OCI-LY7 (cell line): Measurements from ENCODE around the gene STXBP6. TPM values are rescaled to one million over a fixed set of nuclear protein-coding genes. Genes with fewer than 3 reads are reported as not detected.

Experiments
- BruUV-seq: library from RNA; stranded (reverse); fragments of 400-500 nt; replicated peaks from 2 replicates; lab custom pipeline; 2021; lab: Mats Ljungman, UMichigan
- CTCF ChIA-PET: fragments of 300-600 bp; sonication (Branson Sonifier 250); formaldehyde crosslinking; loops from one replicate; lab custom pipeline; 2022; ENCODE audit warnings: antibody characterized with exemption; ENCODE audit not compliant: unreplicated experiment; lab: Charles Lee
- POLR2A ChIA-PET: fragments of 300-600 bp; sonication (Branson Sonifier 250); formaldehyde crosslinking; loops from one replicate; lab custom pipeline; 2022; ENCODE audit warnings: antibody characterized with exemption; lab: Charles Lee
- DNase-seq: peaks from one replicate; pipeline ENCODE4 v3.0.0-alpha.2; 2015; ENCODE audit warnings: low spot score
- H2AFZ ChIP-seq: fragments of 200-600 bp; sonication (generic), shearing (Covaris generic); 2 replicates; pipeline ENCODE4 v1.6.1; 2014; ENCODE audit warnings: mild to moderate bottlenecking, antibody characterized with exemption, low read length, moderate library complexity
- H3K27ac ChIP-seq: fragments of 200-600 bp; sonication (generic); 2 replicates; pipeline ENCODE4 v1.5.1; 2014; ENCODE audit warnings: mixed run types, low read depth, mild to moderate bottlenecking, moderate library complexity, low read length, inconsistent platforms; ENCODE audit not compliant: poor library complexity, severe bottlenecking
- H3K36me3 ChIP-seq: fragments of 200-600 bp; sonication (generic); 2 replicates; pipeline ENCODE4 v1.6.1; 2014; ENCODE audit warnings: mild to moderate bottlenecking, antibody characterized with exemption, low read length, moderate library complexity, mixed read lengths; ENCODE audit not compliant: insufficient read depth
- H3K4me1 ChIP-seq: fragments of 200-600 bp; sonication (generic); 2 replicates; pipeline ENCODE4 v1.5.1; 2014; ENCODE audit warnings: mild to moderate bottlenecking, low read length; ENCODE audit not compliant: insufficient read depth, poor library complexity, severe bottlenecking
- H3K4me2 ChIP-seq: fragments of 200-600 bp; sonication (generic); 2 replicates; pipeline ENCODE4 v1.6.1; 2014; ENCODE audit warnings: mild to moderate bottlenecking, low read length
- H3K4me3 ChIP-seq: fragments of 200-600 bp; sonication (generic); 2 replicates; pipeline ENCODE4 v1.5.1; 2014; ENCODE audit warnings: mild to moderate bottlenecking, low read depth, low read length; ENCODE audit not compliant: poor library complexity, severe bottlenecking
- H3K79me2 ChIP-seq: fragments of 200-600 bp; sonication (generic); 2 replicates; pipeline ENCODE4 v1.6.1; 2016; ENCODE audit warnings: low read depth, mild to moderate bottlenecking, low read length, moderate library complexity, mixed read lengths; ENCODE audit not compliant: insufficient read depth
- H3K9me2 ChIP-seq: fragments of 200-600 bp; sonication (generic); 2 replicates; pipeline ENCODE4 v1.6.1; 2016; ENCODE audit warnings: mild to moderate bottlenecking, low read length, mixed read lengths; ENCODE audit not compliant: insufficient read depth
- H3K9me3 ChIP-seq: fragments of 200-600 bp; sonication (generic); 2 replicates; pipeline ENCODE4 v1.6.1; 2014; ENCODE audit warnings: mild to moderate bottlenecking, mixed run types, low read length, mixed read lengths
- H4K20me1 ChIP-seq: fragments of 200-600 bp; sonication (generic); 2 replicates; pipeline ENCODE4 v1.6.1; 2014; ENCODE audit warnings: mild to moderate bottlenecking, antibody characterized with exemption, low read length, moderate library complexity, mixed read lengths; ENCODE audit not compliant: insufficient read depth
- CTCF ChIP-seq: fragments of 200-600 bp; sonication (generic); conservative IDR thresholded peaks from 2 replicates; pipeline ENCODE4 v1.5.1; 2014; ENCODE audit warnings: mild to moderate bottlenecking, antibody characterized with exemption, low read length, moderate library complexity, mixed read lengths
- EZH2phosphoT487 ChIP-seq: fragments of 200-600 bp; sonication (generic); IDR thresholded peaks from 2 replicates; pipeline ENCODE4 v1.6.1; 2018; ENCODE audit warnings: low read depth, borderline replicate concordance, mild to moderate bottlenecking, mixed run types, antibody characterized with exemption, low read length, moderate library complexity, mixed read lengths
- intact Hi-C: fragments of 100-400 bp; cut with micrococcal nuclease; formaldehyde crosslinking; loops from one replicate; pipeline ENCODE4 v1.10.0; 2022; ENCODE audit not compliant: unreplicated experiment
- total RNA-seq, 2 experiments: library from RNA; depleted of rRNA in 1 of 2; stranded (reverse); fragments of >200 nt in 1 of 2; shearing (Covaris generic) in 1 of 2; gene quantifications; 2 replicates each; pipeline ENCODE4 v1.2.3, GENCODE V29; 2014 to 2022

STXBP6 gene
- total RNA-seq, 2 experiments from 2014 or later: 0.48 TPM; not detected in 1

- Histone ChIP-seq H3K36me3 (no peaks in the 10 kb centered on the region), H3K4me1 (no peaks in the 10 kb centered on the region), H3K9me3 (no peaks in the 10 kb centered on the region), H3K4me2 (no peak overlapping the region), H3K27ac (no peak overlapping the region), H3K79me2 (no peaks in the 10 kb centered on the region), H3K9me2 (no peaks in the 10 kb centered on the region), H2AFZ (no peak overlapping the region), H4K20me1 (no peaks in the 10 kb centered on the region), H3K4me3 (no peak overlapping the region)
- no TSS peak for BruUV-seq
- ChIA-PET POLR2A (no interaction called here), CTCF (no interaction called here)
- DNase-seq: no peak
- no peak for TF ChIP-seq CTCF
- no peak for TF ChIP-seq EZH2phosphoT487
- intact Hi-C loops: no loop called here
Observed at GRCh38 chr14:24986206-24986893, 63.6 kb downstream of the STXBP6 start.

DNA sequence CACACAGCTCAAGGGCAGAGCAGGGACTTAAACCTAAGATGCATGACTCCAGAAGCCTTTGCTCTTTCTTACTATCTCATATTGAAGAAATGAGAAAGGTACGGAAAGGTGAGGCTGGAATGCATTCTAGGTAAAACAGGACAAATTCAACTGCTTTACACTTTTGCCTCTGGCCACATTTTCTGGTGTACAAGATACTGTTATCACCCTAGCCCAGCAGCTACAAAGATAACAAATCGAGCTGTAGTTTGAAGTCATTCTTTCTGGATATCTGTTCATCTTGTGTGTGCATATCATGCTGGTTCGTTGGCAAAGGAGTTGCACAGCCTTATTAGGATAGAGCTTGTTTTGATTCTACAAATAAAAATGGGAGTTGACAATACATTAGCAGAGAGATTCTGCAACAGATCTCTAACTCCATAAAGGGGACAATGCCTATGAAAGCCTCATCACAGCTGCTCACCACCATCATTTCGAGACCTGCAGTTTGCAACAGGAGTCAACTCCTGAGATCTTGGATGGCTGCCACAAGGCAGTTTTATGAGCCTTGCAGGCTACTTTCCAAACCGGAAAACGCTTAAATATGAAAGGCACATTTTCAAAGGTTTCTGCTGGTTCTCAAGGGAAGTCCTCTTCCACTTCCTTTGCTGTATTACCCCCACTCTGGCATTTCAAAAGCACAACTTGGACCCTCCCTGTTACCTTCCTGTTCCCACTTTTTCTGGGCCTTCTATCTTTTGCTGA is 64.9 kb downstream of the STXBP6 start:
- intact Hi-C loops: no loop called here
- no peak overlapping the region for H3K27ac ChIP-seq
- no peaks in the 10 kb centered on the region for H3K9me2 ChIP-seq
- no peaks in the 10 kb centered on the region for H3K9me3 ChIP-seq
- H3K4me2 ChIP-seq: no peak overlapping the region
- no peaks in the 10 kb centered on the region for H3K36me3 ChIP-seq
- H3K79me2 ChIP-seq: no peaks in the 10 kb centered on the region
- H2AFZ ChIP-seq: no peak overlapping the region
- BruUV-seq: no TSS peak
- H3K4me1 ChIP-seq: no peaks in the 10 kb centered on the region
- no peaks in the 10 kb centered on the region for H4K20me1 ChIP-seq
- POLR2A ChIA-PET: interaction anchor here (0.7 kb wide), 1 partner anchor 1323 kb away, joined by 3 read pairs; no protein-coding TSS in a partner anchor
- CTCF ChIA-PET: no interaction called here
- no peak for DNase-seq
- TF ChIP-seq EZH2phosphoT487 (no peak), CTCF (no peak)
- H3K4me3 ChIP-seq: no peak overlapping the region
